B cell (primary cell): ENCODE results near the gene ADPRH. TPM values are rescaled to one million over a fixed set of nuclear protein-coding genes. Genes with fewer than 3 reads are reported as not detected.

ENCODE experiments used
- ATAC-seq: fragments of 200-7000 bp; cut with Tn5 transposase; one replicate; pipeline ENCODE4 v1.10.0; 2021; ENCODE audit warnings: low read depth, mild to moderate bottlenecking, moderate number of reproducible peaks, moderate library complexity
- CTCF ChIA-PET: fragments of 350-600 bp; sonication (Branson Sonifier 250); formaldehyde crosslinking; loops from one replicate; lab custom pipeline; 2021; ENCODE audit warnings: antibody characterized with exemption, inconsistent platforms; lab: Charles Lee
- POLR2A ChIA-PET: fragments of 350-600 bp; sonication (Branson Sonifier 250); formaldehyde crosslinking; loops from one replicate; lab custom pipeline; 2021; ENCODE audit warnings: antibody characterized with exemption; lab: Charles Lee
- DNase-seq: peaks from one replicate; pipeline ENCODE4 v3.0.0; 2013
- H2AFZ ChIP-seq: 2 replicates; pipeline ENCODE4 v1.6.1; 2012; ENCODE audit warnings: mild to moderate bottlenecking, low read depth, low read length; ENCODE audit not compliant: insufficient read depth, poor library complexity, severe bottlenecking
- H3K27ac ChIP-seq, 2 donors: 1 replicate in 1 of 2; 2 replicates in 1 of 2; pipeline ENCODE4 v1.5.1; 2012 to 2013; ENCODE audit warnings: low read length in 2 of 2, mild to moderate bottlenecking in 2 of 2, moderate library complexity in 1 of 2
- H3K27me3 ChIP-seq, 4 experiments: fragments of 200-600 bp in 1 of 4; sonication (generic) in 1 of 4; replicated peaks in 1 of 4; 1 replicate in 2 of 4; 2 replicates in 2 of 4; pipeline versions ENCODE4 v1.6.1 to v1.7.0; 2013 to 2016; ENCODE audit warnings: low read length in 3 of 4, mild to moderate bottlenecking in 2 of 4, mixed read lengths in 1 of 4, moderate library complexity in 1 of 4; ENCODE audit not compliant: insufficient read depth in 4 of 4, control insufficient read depth in 3 of 4; ENCODE audit errors: control extremely low read depth in 1 of 4
- H3K36me3 ChIP-seq, 2 experiments: replicated peaks in 1 of 2; 1 replicate in 1 of 2; 2 replicates in 1 of 2; pipeline versions ENCODE4 v1.6.1 to v1.7.1; 2013; ENCODE audit warnings: low read length in 1 of 2; ENCODE audit not compliant: insufficient read depth in 2 of 2, control insufficient read depth in 1 of 2; ENCODE audit errors: control extremely low read depth in 1 of 2, extremely low read depth in 1 of 2
- H3K4me1 ChIP-seq, 2 donors: fragments of 200-600 bp in 1 of 2; sonication (generic) in 1 of 2; 1 replicate in 1 of 2; 2 replicates in 1 of 2; pipeline versions ENCODE4 v1.5.1 to v1.6.1; 2013 to 2017; ENCODE audit warnings: low read length in 2 of 2; ENCODE audit not compliant: control insufficient read depth in 2 of 2, insufficient read depth in 2 of 2
- H3K4me2 ChIP-seq: replicated peaks from 2 replicates; pipeline ENCODE3; 2012; ENCODE audit warnings: mild to moderate bottlenecking, low read depth, low read length; ENCODE audit not compliant: poor library complexity, severe bottlenecking
- H3K4me3 ChIP-seq, 5 experiments: fragments of 200-600 bp in 1 of 5; sonication (generic) in 1 of 5; 1 replicate in 3 of 5; 2 replicates in 2 of 5; pipeline versions ENCODE4 v1.5.1 to v1.7.0; 2011 to 2016; ENCODE audit warnings: low read length in 4 of 5, mild to moderate bottlenecking in 4 of 5, low read depth in 2 of 5, control low read depth in 1 of 5, moderate library complexity in 1 of 5; ENCODE audit not compliant: insufficient read depth in 1 of 5; ENCODE audit errors: control extremely low read depth in 1 of 5, extremely low read depth in 1 of 5
- H3K79me2 ChIP-seq: fragments of 200-600 bp; sonication (generic); one replicate; pipeline ENCODE4 v1.6.0; 2016; ENCODE audit warnings: low read length; ENCODE audit not compliant: control insufficient read depth, insufficient read depth
- H3K9ac ChIP-seq: fragments of 200-600 bp; sonication (generic); 2 replicates; pipeline ENCODE4 v1.6.1; 2017; ENCODE audit warnings: mild to moderate bottlenecking, low read length, moderate library complexity
- H3K9me3 ChIP-seq, 3 donors: one replicate each; pipeline versions ENCODE4 v1.6.1 to v1.7.1; 2013; ENCODE audit warnings: low read length in 2 of 3; ENCODE audit not compliant: control insufficient read depth in 2 of 3, insufficient read depth in 1 of 3; ENCODE audit errors: control extremely low read depth in 1 of 3
- H4K20me1 ChIP-seq: 2 replicates; pipeline ENCODE4 v1.6.0; 2012; ENCODE audit warnings: mild to moderate bottlenecking, low read length; ENCODE audit not compliant: insufficient read depth, control insufficient read depth, poor library complexity, severe bottlenecking
- H3K27ac Mint-ChIP-seq: one replicate; pipeline ENCODE4 v1.8.0; 2021; ENCODE audit warnings: mixed read lengths
- H3K27me3 Mint-ChIP-seq: one replicate; pipeline ENCODE4 v1.8.0; 2021; ENCODE audit warnings: mixed read lengths
- H3K4me1 Mint-ChIP-seq: one replicate; pipeline ENCODE4 v1.8.0; 2021; ENCODE audit warnings: mixed read lengths
- H3K4me3 Mint-ChIP-seq: one replicate; pipeline ENCODE4 v1.8.0; 2021; ENCODE audit warnings: mixed read lengths
- H3K9me3 Mint-ChIP-seq: one replicate; pipeline ENCODE4 v1.8.0; 2022; ENCODE audit warnings: mixed read lengths; ENCODE audit not compliant: insufficient read depth
- CTCF ChIP-seq: fragments of 200-600 bp; IDR thresholded peaks from one replicate; pipeline ENCODE4 v1.8.0; 2022; ENCODE audit warnings: antibody characterized with exemption, mild to moderate bottlenecking
- EZH2 ChIP-seq: IDR thresholded peaks from 2 replicates; pipeline ENCODE4 v1.6.1; 2012; ENCODE audit warnings: borderline replicate concordance, low read depth, mild to moderate bottlenecking, moderate library complexity, low read length; ENCODE audit not compliant: insufficient read depth, poor library complexity, severe bottlenecking
- WGBS: methylation state at CpG from one replicate; pipeline ENCODE4 v1.1.5; 2013; ENCODE audit warnings: missing lambda C conversion rate; ENCODE audit not compliant: insufficient coverage; 5-methylcytosine and 5-hydroxymethylcytosine counted together
- intact Hi-C: fragments of 100-400 bp; cut with micrococcal nuclease; formaldehyde crosslinking; loops from one replicate; pipeline ENCODE4 v1.10.0; 2022
- polyA plus RNA-seq: library from polyadenylated mRNA; depleted of rRNA; stranded (reverse); fragments of >200 nt; gene quantifications from 2 replicates; pipeline ENCODE4 v1.2.3, GENCODE V29; 2012
- total RNA-seq, 2 donors: library from RNA; stranded (reverse); fragments of 120-200 nt in 1 of 2; gene quantifications; 1 replicate in 1 of 2; 2 replicates in 1 of 2; pipeline versions ENCODE4 v1.2.3 to v1.2.4, GENCODE V29; 2013 to 2022

ADPRH gene
- total and polyA plus RNA-seq, 2 donors (not counting 1 experiment from before 2014, with no cell fraction given): 10.0 to 24.5 TPM

- TF ChIP-seq CTCF: no peak
- no peak for TF ChIP-seq EZH2
- H3K4me3 ChIP-seq: no peak overlapping the region
- Mint-ChIP-seq H3K27ac (peak overlapping the region; percentile 77), H3K27me3 (no peaks in the 10 kb centered on the region), H3K4me3 (no peak overlapping the region), H3K4me1 (peaks cover 59% of the 10 kb centered on the region), H3K9me3 (no peaks in the 10 kb centered on the region)
- ATAC-seq (no peak), DNase-seq (no peak)
- H3K27me3 ChIP-seq: no peaks in the 10 kb centered on the region
- no peak overlapping the region for H3K27ac ChIP-seq
- no peak overlapping the region for H3K9ac ChIP-seq
- H3K79me2 ChIP-seq: no peaks in the 10 kb centered on the region
- ChIA-PET CTCF (interaction anchor here (0.7 to 2.0 kb wide), 3 partner anchors 8 to 139 kb away, joined by 3 to 8 read pairs (median 3); partner anchors contain the start of gene CD80), POLR2A (interaction anchor here (0.8 kb wide), 1 partner anchor 71 kb away, joined by 3 read pairs; no protein-coding TSS in a partner anchor)
- no peak overlapping the region for H3K4me2 ChIP-seq
- no peaks in the 10 kb centered on the region for H4K20me1 ChIP-seq
- intact Hi-C loops: no loop called here
- WGBS: no CpG with 5 or more reads among the region's 2 CpGs
- no peak overlapping the region for H2AFZ ChIP-seq
- H3K4me1 ChIP-seq: peaks cover 24 to 26% of the 10 kb centered on the region in 2 donors
- H3K36me3 ChIP-seq: peaks cover 0 to 7% of the 10 kb centered on the region in 2 experiments
- no peaks in the 10 kb centered on the region for H3K9me3 ChIP-seq
Measured at GRCh38 chr3:119542168-119542767, 37.0 kb upstream of the ADPRH start.

DNA sequence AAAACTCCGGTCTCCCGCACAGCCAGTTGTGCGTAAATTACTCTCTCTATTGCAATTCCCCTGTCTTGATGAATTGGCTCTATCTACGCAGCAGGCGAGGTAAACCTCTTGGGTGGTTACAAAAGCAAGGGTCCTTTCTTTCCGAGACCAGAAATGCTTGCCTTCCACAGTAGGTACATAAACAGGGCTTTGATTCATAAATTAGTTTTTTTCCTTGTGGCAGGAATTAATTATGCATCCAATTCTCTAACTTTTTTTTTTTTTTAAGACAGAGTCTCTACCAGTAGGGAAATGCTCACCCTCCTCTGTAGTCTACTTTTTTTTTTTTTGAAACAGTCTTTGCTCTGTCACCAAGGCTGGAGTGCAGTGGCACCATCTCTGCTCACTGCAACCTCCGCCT lies 36.1 kb upstream of the ADPRH start:
- Histone ChIP-seq H3K4me3 (no peak overlapping the region), H3K27ac (no peak overlapping the region), H3K79me2 (no peaks in the 10 kb centered on the region), H3K4me2 (no peak overlapping the region), H3K9ac (no peak overlapping the region), H3K4me1 (peaks cover 21 to 25% of the 10 kb centered on the region in 2 donors), H4K20me1 (no peaks in the 10 kb centered on the region), H3K27me3 (no peaks in the 10 kb centered on the region), H2AFZ (no peak overlapping the region), H3K36me3 (peaks cover 0 to 7% of the 10 kb centered on the region in 2 experiments), H3K9me3 (no peaks in the 10 kb centered on the region)
- Mint-ChIP-seq H3K4me3 (no peak overlapping the region), H3K4me1 (peaks cover 61% of the 10 kb centered on the region), H3K27ac (peak overlapping the region; percentile 34), H3K27me3 (no peaks in the 10 kb centered on the region), H3K9me3 (no peaks in the 10 kb centered on the region)
- WGBS: 100% methylated on average over 2 of the region's 7 CpGs
- no peak for DNase-seq
- intact Hi-C loops: no loop called here
- no peak for ATAC-seq
- ChIA-PET POLR2A (no interaction called here), CTCF (interaction anchor here (1.7 to 2.0 kb wide), 2 partner anchors 7 to 138 kb away, joined by 3 to 8 read pairs; no protein-coding TSS in a partner anchor)
- TF ChIP-seq CTCF (no peak), EZH2 (no peak)
